ENCODE results near the gene PTPRN2. TPM values are rescaled to one million over a fixed set of nuclear protein-coding genes. Genes with fewer than 3 reads are reported as not detected.
"Not testable (repeated sequence)": the region's sequence is repeated elsewhere in the genome, so short reads cannot be mapped to it uniquely, and the experiment has no call there.

The PTPRN2 gene
- total and polyA plus RNA-seq, 3 experiments from 2014 or later: 0.33 to 1.2 (median 0.42) TPM

- peaks cover 7% of the 10 kb centered on the region for H3K27me3 ChIP-seq (ENCODE audit: insufficient read depth, low read length, poor library complexity, severe bottlenecking)
- peak in 1 of 5 donors; percentile 17 for DNase-seq
- Mint-ChIP-seq H3K4me1 (no peaks in the 10 kb centered on the region), H3K4me3 (no peak overlapping the region), H3K27me3 (peaks cover 27 to 42% of the 10 kb centered on the region in 2 donors), H3K9me3 (peaks cover 0 to 3% (median 0%) of the 10 kb centered on the region in 5 donors), H3K27ac (no peak overlapping the region), H3K36me3 (no peaks in the 10 kb centered on the region)
- no peaks in the 10 kb centered on the region for H3K9me3 ChIP-seq (ENCODE audit: low read length)
- ChIA-PET POLR2A (no interaction called here), CTCF (no interaction called here)
- no peak overlapping the region for H3K4me3 ChIP-seq (ENCODE audit: low read length)
- no peaks in the 10 kb centered on the region for H3K36me3 ChIP-seq (ENCODE audit: insufficient read depth, low read length)
- H3K27ac ChIP-seq (ENCODE audit: low read depth, low read length): no peak overlapping the region
- H3K4me1 ChIP-seq (ENCODE audit: insufficient read depth, low read length): no peaks in the 10 kb centered on the region
These were observed 888.1 kb downstream of the PTPRN2 start for GRCh38 chr7:157699357-157700013.

- H3K9me3 Mint-ChIP-seq, CTCF ChIA-PET: not testable (repeated sequence)
These were observed 890.3 kb downstream of the PTPRN2 start for GRCh38 chr7:157697287-157697686.

GRCh38 chr7:157695609-157696008 is 892.0 kb downstream of the PTPRN2 start:
- CTCF ChIA-PET; H3K36me3 Mint-ChIP-seq; DNase-seq; H3K9me3 ChIP-seq (ENCODE audit: low read length); H3K4me1 ChIP-seq (ENCODE audit: insufficient read depth, low read length); H3K36me3 ChIP-seq (ENCODE audit: insufficient read depth, low read length); H3K27ac ChIP-seq (ENCODE audit: low read depth, low read length); H3K9me3 Mint-ChIP-seq; H3K27ac Mint-ChIP-seq; H3K4me3 Mint-ChIP-seq; H3K27me3 ChIP-seq (ENCODE audit: insufficient read depth, low read length, poor library complexity, severe bottlenecking); H3K4me3 ChIP-seq (ENCODE audit: low read length); POLR2A ChIA-PET: not testable (repeated sequence)
- peaks cover 29 to 33% of the 10 kb centered on the region in 2 donors for H3K27me3 Mint-ChIP-seq
- peaks cover 4 to 17% (median 11%) of the 10 kb centered on the region in 3 donors for H3K4me1 Mint-ChIP-seq

More at GRCh38 chr7:157697287-157697686, 890.3 kb downstream of the PTPRN2 start:
- H3K36me3 ChIP-seq (ENCODE audit: insufficient read depth, low read length); H3K4me3 ChIP-seq (ENCODE audit: low read length); H3K4me1 Mint-ChIP-seq; H3K4me1 ChIP-seq (ENCODE audit: insufficient read depth, low read length); H3K27ac ChIP-seq (ENCODE audit: low read depth, low read length); H3K9me3 ChIP-seq (ENCODE audit: low read length); H3K27ac Mint-ChIP-seq; POLR2A ChIA-PET; DNase-seq; H3K4me3 Mint-ChIP-seq; H3K36me3 Mint-ChIP-seq: not testable (repeated sequence)
- peaks cover 13% of the 10 kb centered on the region for H3K27me3 ChIP-seq (ENCODE audit: insufficient read depth, low read length, poor library complexity, severe bottlenecking)
- H3K27me3 Mint-ChIP-seq: peaks cover 23 to 34% of the 10 kb centered on the region in 2 donors

- Mint-ChIP-seq H3K9me3 (peaks cover 0 to 3% (median 0%) of the 10 kb centered on the region in 5 donors), H3K36me3 (no peaks in the 10 kb centered on the region), H3K27me3 (peaks cover 27 to 28% of the 10 kb centered on the region in 2 donors), H3K27ac (no peak overlapping the region), H3K4me3 (peak overlapping the region in 3 of 7 donors; percentile 9 to 52 (median 20)), H3K4me1 (peaks cover 4 to 23% (median 11%) of the 10 kb centered on the region in 3 donors)
- H3K36me3 ChIP-seq (ENCODE audit: insufficient read depth, low read length): no peaks in the 10 kb centered on the region
- CTCF ChIA-PET: no interaction called here
- DNase-seq: peak in 1 of 5 donors; percentile 25
- no peaks in the 10 kb centered on the region for H3K9me3 ChIP-seq (ENCODE audit: low read length)
- H3K4me1 ChIP-seq (ENCODE audit: insufficient read depth, low read length): peaks cover 12% of the 10 kb centered on the region
- POLR2A ChIA-PET: no interaction called here
- peaks cover 10% of the 10 kb centered on the region for H3K27me3 ChIP-seq (ENCODE audit: insufficient read depth, low read length, poor library complexity, severe bottlenecking)
- H3K27ac ChIP-seq (ENCODE audit: low read depth, low read length): no peak overlapping the region
- no peak overlapping the region for H3K4me3 ChIP-seq (ENCODE audit: low read length)
These were observed 893.3 kb downstream of the PTPRN2 start for GRCh38 chr7:157694376-157694665.

- Histone ChIP-seq H3K27me3 (ENCODE audit: insufficient read depth, low read length, poor library complexity, severe bottlenecking) (peaks cover 10% of the 10 kb centered on the region), H3K36me3 (ENCODE audit: insufficient read depth, low read length) (no peaks in the 10 kb centered on the region), H3K4me1 (ENCODE audit: insufficient read depth, low read length) (peaks cover 12% of the 10 kb centered on the region), H3K9me3 (ENCODE audit: low read length) (no peaks in the 10 kb centered on the region), H3K27ac (ENCODE audit: low read depth, low read length) (no peak overlapping the region), H3K4me3 (ENCODE audit: low read length) (no peak overlapping the region)
- peaks cover 4 to 23% (median 11%) of the 10 kb centered on the region in 3 donors for H3K4me1 Mint-ChIP-seq
- H3K27ac Mint-ChIP-seq: no peak overlapping the region
- peak in 1 of 5 donors; percentile 33 for DNase-seq
- peak overlapping the region in 3 of 7 donors; percentile 9 to 52 (median 20) for H3K4me3 Mint-ChIP-seq
- H3K36me3 Mint-ChIP-seq: no peaks in the 10 kb centered on the region
- H3K9me3 Mint-ChIP-seq: peaks cover 0 to 3% (median 0%) of the 10 kb centered on the region in 5 donors
- CTCF ChIA-PET: no interaction called here
- H3K27me3 Mint-ChIP-seq: peaks cover 27 to 28% of the 10 kb centered on the region in 2 donors
- POLR2A ChIA-PET: no interaction called here
These were observed 893.9 kb downstream of the PTPRN2 start for GRCh38 chr7:157693521-157694375.

- Mint-ChIP-seq H3K27me3 (peaks cover 32 to 33% of the 10 kb centered on the region in 2 donors), H3K9me3 (peaks cover 0 to 3% (median 0%) of the 10 kb centered on the region in 5 donors)
These were observed 894.5 kb downstream of the PTPRN2 start for GRCh38 chr7:157693071-157693520.

GRCh38 chr7:157692460-157693011 is 895.1 kb downstream of the PTPRN2 start:
- Mint-ChIP-seq H3K4me1 (peaks cover 4 to 28% (median 12%) of the 10 kb centered on the region in 3 donors), H3K36me3 (no peaks in the 10 kb centered on the region), H3K4me3 (peak overlapping the region in 2 of 7 donors; percentile 20 to 50), H3K27me3 (peaks cover 37 to 38% of the 10 kb centered on the region in 2 donors), H3K9me3 (peaks cover 0 to 3% (median 0%) of the 10 kb centered on the region in 5 donors), H3K27ac (no peak overlapping the region)
- Histone ChIP-seq H3K4me1 (ENCODE audit: insufficient read depth, low read length) (peaks cover 12% of the 10 kb centered on the region), H3K9me3 (ENCODE audit: low read length) (no peaks in the 10 kb centered on the region), H3K36me3 (ENCODE audit: insufficient read depth, low read length) (no peaks in the 10 kb centered on the region), H3K27ac (ENCODE audit: low read depth, low read length) (no peak overlapping the region), H3K27me3 (ENCODE audit: insufficient read depth, low read length, poor library complexity, severe bottlenecking) (peaks cover 21% of the 10 kb centered on the region), H3K4me3 (ENCODE audit: low read length) (no peak overlapping the region)
- DNase-seq: peak in 1 of 5 donors; percentile 39
- POLR2A ChIA-PET: no interaction called here
- CTCF ChIA-PET: no interaction called here

More at GRCh38 chr7:157693071-157693520, 894.5 kb downstream of the PTPRN2 start:
- H3K4me1 ChIP-seq (ENCODE audit: insufficient read depth, low read length): peaks cover 12% of the 10 kb centered on the region
- Mint-ChIP-seq H3K4me3 (no peak overlapping the region), H3K27ac (no peak overlapping the region), H3K36me3 (no peaks in the 10 kb centered on the region), H3K4me1 (peaks cover 4 to 25% (median 12%) of the 10 kb centered on the region in 3 donors)
- no peak overlapping the region for H3K27ac ChIP-seq (ENCODE audit: low read depth, low read length)
- POLR2A ChIA-PET: no interaction called here
- H3K27me3 ChIP-seq (ENCODE audit: insufficient read depth, low read length, poor library complexity, severe bottlenecking): peaks cover 16% of the 10 kb centered on the region
- H3K9me3 ChIP-seq (ENCODE audit: low read length): no peaks in the 10 kb centered on the region
- no peak overlapping the region for H3K4me3 ChIP-seq (ENCODE audit: low read length)
- peak in 1 of 5 donors; percentile 20 for DNase-seq
- no peaks in the 10 kb centered on the region for H3K36me3 ChIP-seq (ENCODE audit: insufficient read depth, low read length)
- CTCF ChIA-PET: no interaction called here

Measured in CD8-positive, alpha-beta memory T cell (primary cell).